Bronchial epithelial cell (primary cell): ENCODE data around the gene RNF169. TPM values are rescaled to one million over a fixed set of nuclear protein-coding genes. Genes with fewer than 3 reads are reported as not detected.

Experiments
- DNase-seq: peaks from one replicate; pipeline ENCODE4 v3.0.0-alpha.2; 2010; ENCODE audit warnings: low read depth
- FAIRE-seq: peaks from 2 replicates; lab custom pipeline; 2011; peaks lifted over from hg19 to GRCh38; lab: Jason Lieb, UNC
- H3K27me3 ChIP-seq: 2 replicates; pipeline ENCODE4 v1.5.1; 2011; ENCODE audit warnings: low read length; ENCODE audit not compliant: control insufficient read depth, insufficient read depth
- H3K36me3 ChIP-seq: 2 replicates; pipeline ENCODE4 v1.5.1; 2011; ENCODE audit warnings: low read length; ENCODE audit not compliant: control insufficient read depth, insufficient read depth
- H3K4me3 ChIP-seq: 2 replicates; pipeline ENCODE4 v1.5.1; 2011; ENCODE audit warnings: mild to moderate bottlenecking, low read depth, low read length, control low read depth
- CTCF ChIP-seq: IDR thresholded peaks from 2 replicates; pipeline ENCODE4 v1.5.1; 2011; ENCODE audit warnings: mild to moderate bottlenecking, moderate library complexity, low read length, control low read depth, inconsistent platforms; ENCODE audit not compliant: insufficient read depth, severe bottlenecking
- total RNA-seq: library from RNA; depleted of rRNA; stranded (reverse); fragments of >200 nt; gene quantifications from 2 replicates; pipeline ENCODE4 v1.2.1, GENCODE V29; 2014

The RNF169 gene
- total RNA-seq, 1 donor from 2014 or later = 12.6 TPM

DNA sequence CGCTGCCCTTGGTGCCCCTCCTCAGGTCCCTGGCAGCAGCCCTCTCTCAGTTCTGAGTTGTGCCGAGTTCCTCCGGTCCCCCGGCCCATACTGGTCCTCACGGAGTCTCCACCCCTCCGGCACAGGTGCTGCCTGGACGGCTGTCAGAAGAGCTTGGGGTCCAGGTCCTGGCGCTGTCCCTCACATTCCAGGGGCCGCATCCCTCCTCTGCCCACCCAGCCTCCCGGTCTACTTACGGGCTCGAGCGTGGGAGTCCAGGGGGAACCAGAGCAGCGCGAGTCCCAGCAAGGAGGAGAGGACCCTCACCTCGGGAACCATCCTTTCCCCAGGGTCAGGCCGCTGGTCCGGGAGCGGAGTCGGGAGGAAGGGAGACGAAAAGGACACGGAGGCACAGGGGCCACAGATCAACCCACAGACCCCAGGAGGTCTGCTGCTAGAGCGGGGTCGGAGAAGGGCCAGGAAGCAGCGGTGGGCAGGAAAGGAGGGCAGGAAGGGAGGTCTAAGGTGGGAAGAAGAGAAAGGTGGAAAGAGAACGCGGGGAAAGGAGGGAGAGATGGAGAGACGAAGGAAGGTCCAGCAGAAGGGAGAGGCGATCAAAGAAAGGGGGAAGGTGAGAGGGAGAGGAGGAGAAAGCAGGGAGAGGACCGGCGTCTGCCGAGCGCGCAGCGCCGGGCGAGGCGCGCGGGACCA, 17.9 kb upstream of the RNF169 start:
- Histone ChIP-seq H3K36me3 (no peaks in the 10 kb centered on the region), H3K27me3 (peaks cover 28% of the 10 kb centered on the region), H3K4me3 (no peak overlapping the region)
- DNase-seq = no peak
- no peak for FAIRE-seq
- no peak for TF ChIP-seq CTCF

- H3K4me3 ChIP-seq = no peak within 1 kb of the TSS
- peaks cover 28% of the 10 kb centered on the region for H3K27me3 ChIP-seq
- no peaks in the 10 kb centered on the region for H3K36me3 ChIP-seq
- no peak for FAIRE-seq
- TF ChIP-seq CTCF = no peak
- DNase-seq = no peak
These were observed 17.2 kb upstream of the RNF169 start, which contains the start of gene CHRDL2 for GRCh38 chr11:74731301-74732094. CHRDL2 (minus strand) TSS chr11:74731426; CDS start chr11:74730888, 538 bp downstream.

DNA sequence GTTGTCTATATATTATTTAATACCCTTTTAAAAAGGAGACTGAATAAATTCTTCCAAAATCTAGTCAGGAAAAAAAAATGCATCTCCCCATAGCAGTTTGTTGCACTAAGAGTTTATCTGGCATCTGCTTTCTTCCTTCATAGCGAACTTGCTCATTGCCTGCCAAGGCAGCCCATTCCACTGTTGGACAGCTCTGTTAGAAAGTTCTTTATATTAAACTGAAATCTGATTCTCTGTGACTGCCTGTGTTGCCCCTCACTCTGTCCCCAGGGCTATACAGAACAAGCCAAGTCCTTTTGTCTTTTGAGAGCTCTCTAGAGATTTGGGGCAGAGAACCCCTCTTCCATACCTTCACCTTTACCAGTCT, 14.1 kb upstream of the RNF169 start:
- TF ChIP-seq CTCF = no peak
- DNase-seq = no peak
- no peak for FAIRE-seq
- Histone ChIP-seq H3K36me3 (no peaks in the 10 kb centered on the region), H3K27me3 (peaks cover 25% of the 10 kb centered on the region), H3K4me3 (no peak overlapping the region)

GRCh38 chr11:74735365-74735928, 13.2 kb upstream of the RNF169 start:
- no peak for DNase-seq
- Histone ChIP-seq H3K4me3 (no peak overlapping the region), H3K27me3 (peaks cover 16% of the 10 kb centered on the region), H3K36me3 (no peaks in the 10 kb centered on the region)
- TF ChIP-seq CTCF = no peak
- no peak for FAIRE-seq

DNA sequence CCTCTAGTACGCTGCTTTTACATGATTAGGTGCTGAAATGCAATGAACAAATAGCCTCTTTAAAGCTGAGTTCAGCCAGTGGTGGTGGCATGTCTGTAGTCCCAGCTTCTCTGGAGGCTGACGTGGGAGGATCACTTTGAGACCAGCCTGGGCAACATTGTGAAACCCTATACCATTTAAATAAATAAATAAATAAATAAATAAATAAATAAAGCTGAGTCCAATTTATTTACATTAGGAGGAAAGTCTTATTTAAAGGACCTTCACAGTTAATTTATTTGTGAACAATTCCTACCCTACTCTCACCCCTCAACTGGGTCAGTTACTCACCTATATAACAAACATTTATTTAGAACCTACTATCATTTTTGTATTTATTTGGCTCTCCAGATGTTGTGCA, 12.6 kb upstream of the RNF169 start:
- Histone ChIP-seq H3K4me3 (no peak overlapping the region), H3K36me3 (no peaks in the 10 kb centered on the region), H3K27me3 (peaks cover 11% of the 10 kb centered on the region)
- no peak for FAIRE-seq
- no peak for DNase-seq
- no peak for TF ChIP-seq CTCF
